MM.1S (cell line): ENCODE data around the gene SLC16A9.

ENCODE experiments used
- DNase-seq: peaks from one replicate; pipeline ENCODE4 v3.0.0-alpha.2; 2015
- H2AFZ ChIP-seq: fragments of 300-600 bp; sonication (generic); 2 replicates; pipeline ENCODE4 v1.6.0; 2016; ENCODE audit warnings: antibody characterized with exemption, low read length
- H3F3A ChIP-seq: fragments of 300-600 bp; sonication (generic); 2 replicates; pipeline ENCODE4 v1.6.1; 2016; ENCODE audit warnings: mild to moderate bottlenecking, antibody characterized with exemption, low read length, moderate library complexity, mixed read lengths; ENCODE audit not compliant: insufficient read depth
- H3K27ac ChIP-seq: fragments of 300-600 bp; sonication (generic); 2 replicates; pipeline ENCODE4 v1.5.1; 2016; ENCODE audit warnings: mild to moderate bottlenecking, low read length
- H3K27me3 ChIP-seq: fragments of 300-600 bp; sonication (generic); replicated peaks from 2 replicates; pipeline ENCODE4 v1.6.0; 2016; ENCODE audit warnings: low read length; ENCODE audit not compliant: insufficient read depth
- H3K36me3 ChIP-seq: fragments of 300-600 bp; sonication (generic); replicated peaks from 2 replicates; pipeline ENCODE4 v1.6.1; 2016; ENCODE audit warnings: mild to moderate bottlenecking, low read length, mixed read lengths; ENCODE audit not compliant: insufficient read depth
- H3K4me1 ChIP-seq: fragments of 300-600 bp; sonication (generic); 2 replicates; pipeline ENCODE4 v1.6.1; 2016; ENCODE audit warnings: low read length, mixed read lengths
- H3K4me2 ChIP-seq: fragments of 300-600 bp; sonication (generic); 2 replicates; pipeline ENCODE4 v1.6.0; 2016; ENCODE audit warnings: low read depth, low read length
- H3K4me3 ChIP-seq: fragments of 300-600 bp; sonication (generic); 2 replicates; pipeline ENCODE4 v1.5.1; 2016; ENCODE audit warnings: low read length, mixed read lengths
- H3K79me2 ChIP-seq: fragments of 300-600 bp; sonication (generic); 2 replicates; pipeline ENCODE4 v1.6.1; 2016; ENCODE audit warnings: mixed run types, low read length, mixed read lengths
- H3K9ac ChIP-seq: fragments of 300-600 bp; sonication (generic); 2 replicates; pipeline ENCODE4 v1.6.1; 2016; ENCODE audit warnings: low read length, mixed read lengths
- H3K9me2 ChIP-seq: fragments of 300-600 bp; sonication (generic); replicated peaks from 2 replicates; pipeline ENCODE4 v1.6.1; 2016; ENCODE audit warnings: mild to moderate bottlenecking, low read length, mixed read lengths; ENCODE audit not compliant: insufficient read depth
- H3K9me3 ChIP-seq: fragments of 300-600 bp; sonication (generic); replicated peaks from 2 replicates; pipeline ENCODE4 v1.6.1; 2016; ENCODE audit warnings: mild to moderate bottlenecking, low read length, mixed read lengths; ENCODE audit not compliant: insufficient read depth
- H4K20me1 ChIP-seq: fragments of 300-600 bp; sonication (generic); 2 replicates; pipeline ENCODE4 v1.6.1; 2016; ENCODE audit warnings: mild to moderate bottlenecking, low read length, moderate library complexity, mixed read lengths; ENCODE audit not compliant: insufficient read depth
- CTCF ChIP-seq: fragments of 300-600 bp; sonication (generic); IDR thresholded peaks from 2 replicates; pipeline ENCODE4 v1.5.1; 2016; ENCODE audit warnings: antibody characterized with exemption, low read length, mixed read lengths
- EZH2 ChIP-seq: fragments of 300-600 bp; sonication (generic); optimal IDR thresholded peaks from 2 replicates; pipeline ENCODE3; 2017; ENCODE audit warnings: low read depth, mild to moderate bottlenecking, antibody characterized with exemption, low read length, mixed read lengths
- EZH2phosphoT487 ChIP-seq: fragments of 300-600 bp; sonication (generic); IDR thresholded peaks from 2 replicates; pipeline ENCODE4 v1.6.1; 2018; ENCODE audit warnings: antibody characterized with exemption, low read length

Gene SLC16A9

GRCh38 chr10:59741583-59741982 lies 31.9 kb upstream of the SLC16A9 start:
- no peaks in the 10 kb centered on the region for H3K9me2 ChIP-seq
- H3K4me2 ChIP-seq = no peak overlapping the region
- no peaks in the 10 kb centered on the region for H3K79me2 ChIP-seq
- no peak for DNase-seq
- H3K27ac ChIP-seq = no peak overlapping the region
- H3K27me3 ChIP-seq = no peaks in the 10 kb centered on the region
- H3F3A ChIP-seq = no peaks in the 10 kb centered on the region
- no peak overlapping the region for H3K9ac ChIP-seq
- no peaks in the 10 kb centered on the region for H3K4me1 ChIP-seq
- H4K20me1 ChIP-seq = no peaks in the 10 kb centered on the region
- no peak overlapping the region for H3K4me3 ChIP-seq
- no peak overlapping the region for H2AFZ ChIP-seq
- H3K9me3 ChIP-seq = no peaks in the 10 kb centered on the region
- H3K36me3 ChIP-seq = no peaks in the 10 kb centered on the region
- TF ChIP-seq CTCF (no peak), EZH2 (no peak), EZH2phosphoT487 (no peak)

- no peak overlapping the region for H3K4me3 ChIP-seq
- no peaks in the 10 kb centered on the region for H3K27me3 ChIP-seq
- DNase-seq = no peak
- H3K4me2 ChIP-seq = no peak overlapping the region
- no peaks in the 10 kb centered on the region for H3K79me2 ChIP-seq
- no peaks in the 10 kb centered on the region for H3K9me2 ChIP-seq
- TF ChIP-seq CTCF (no peak), EZH2phosphoT487 (no peak), EZH2 (no peak)
- H3K4me1 ChIP-seq = no peaks in the 10 kb centered on the region
- H3F3A ChIP-seq = no peaks in the 10 kb centered on the region
- no peak overlapping the region for H3K27ac ChIP-seq
- H2AFZ ChIP-seq = no peak overlapping the region
- H4K20me1 ChIP-seq = no peaks in the 10 kb centered on the region
- no peaks in the 10 kb centered on the region for H3K36me3 ChIP-seq
- no peaks in the 10 kb centered on the region for H3K9me3 ChIP-seq
- no peak overlapping the region for H3K9ac ChIP-seq
Observed at GRCh38 chr10:59741048-59741447, 31.4 kb upstream of the SLC16A9 start.

- Histone ChIP-seq H2AFZ (no peak overlapping the region), H3F3A (no peaks in the 10 kb centered on the region), H3K79me2 (no peaks in the 10 kb centered on the region), H3K27ac (no peak overlapping the region), H3K9ac (no peak overlapping the region), H3K9me2 (no peaks in the 10 kb centered on the region), H4K20me1 (no peaks in the 10 kb centered on the region), H3K36me3 (no peaks in the 10 kb centered on the region), H3K9me3 (no peaks in the 10 kb centered on the region), H3K27me3 (no peaks in the 10 kb centered on the region), H3K4me1 (no peaks in the 10 kb centered on the region), H3K4me3 (no peak overlapping the region), H3K4me2 (no peak overlapping the region)
- no peak for TF ChIP-seq CTCF
- no peak for TF ChIP-seq EZH2
- TF ChIP-seq EZH2phosphoT487 = no peak
- no peak for DNase-seq
Observed at GRCh38 chr10:59736749-59737148, 27.1 kb upstream of the SLC16A9 start.
